Caco-2 (cell line): ENCODE data around the gene LHFPL3. TPM values are rescaled to one million over a fixed set of nuclear protein-coding genes. Genes with fewer than 3 reads are reported as not detected.

Source experiments
- BruUV-seq: library from RNA; stranded (reverse); fragments of 400-500 nt; replicated peaks from 2 replicates; lab custom pipeline; 2021; lab: Mats Ljungman, UMichigan
- CTCF ChIA-PET: fragments of 300-600 bp; sonication (Branson Sonifier 250); formaldehyde crosslinking; loops from one replicate; lab custom pipeline; 2022; ENCODE audit warnings: antibody characterized with exemption; lab: Charles Lee
- POLR2A ChIA-PET: fragments of 300-600 bp; sonication (Branson Sonifier 250); formaldehyde crosslinking; loops from one replicate; lab custom pipeline; 2022; ENCODE audit warnings: antibody characterized with exemption; lab: Charles Lee
- DNase-seq, 2 experiments: peaks; one replicate each; pipeline versions ENCODE4 v3.0.0 to v3.0.0-alpha.2; 2020 to 2022
- H3K27me3 ChIP-seq: replicated peaks from 2 replicates; pipeline ENCODE4 v1.6.0; 2011; ENCODE audit warnings: low read length; ENCODE audit not compliant: control insufficient read depth, insufficient read depth
- H3K36me3 ChIP-seq: 2 replicates; pipeline ENCODE4 v1.5.1; 2011; ENCODE audit warnings: low read length; ENCODE audit not compliant: control insufficient read depth, insufficient read depth
- H3K4me1 ChIP-seq: fragments of 250-450 bp; sonication (Bioruptor Pico); 2 replicates; pipeline ENCODE4 v1.5.1; 2020; ENCODE audit warnings: mild to moderate bottlenecking
- H3K4me3 ChIP-seq: 2 replicates; pipeline ENCODE4 v1.5.1; 2011; ENCODE audit warnings: low read depth, mild to moderate bottlenecking, control low read depth, low read length
- H3K9me3 ChIP-seq: fragments of 250-450 bp; sonication (Bioruptor Pico); 2 replicates; pipeline ENCODE4 v1.5.1; 2020; ENCODE audit warnings: mild to moderate bottlenecking, moderate library complexity
- H3K27ac Mint-ChIP-seq: one replicate; pipeline ENCODE4 v1.8.0; 2022; ENCODE audit warnings: mixed read lengths; ENCODE audit not compliant: unreplicated experiment
- H3K27me3 Mint-ChIP-seq: one replicate; pipeline ENCODE4 v1.8.0; 2022; ENCODE audit warnings: mixed read lengths; ENCODE audit not compliant: insufficient read depth, unreplicated experiment
- H3K36me3 Mint-ChIP-seq: one replicate; pipeline ENCODE4 v1.8.0; 2022; ENCODE audit warnings: mild to moderate bottlenecking, mixed read lengths; ENCODE audit not compliant: insufficient read depth, unreplicated experiment
- H3K4me1 Mint-ChIP-seq: one replicate; pipeline ENCODE4 v1.8.0; 2022; ENCODE audit warnings: low read depth, mixed read lengths; ENCODE audit not compliant: unreplicated experiment
- H3K4me3 Mint-ChIP-seq: one replicate; pipeline ENCODE4 v1.8.0; 2022; ENCODE audit warnings: mild to moderate bottlenecking, moderate library complexity, mixed read lengths; ENCODE audit not compliant: unreplicated experiment
- H3K9me3 Mint-ChIP-seq: one replicate; pipeline ENCODE4 v1.8.0; 2022; ENCODE audit warnings: mixed read lengths; ENCODE audit not compliant: unreplicated experiment
- CTCF ChIP-seq, 2 experiments: fragments of 200-600 bp in 1 of 2; IDR thresholded peaks; 1 replicate in 1 of 2; 2 replicates in 1 of 2; pipeline versions ENCODE4 v1.5.1 to v1.8.0; 2011 to 2022; ENCODE audit warnings: antibody characterized with exemption in 1 of 2, control low read depth in 1 of 2, inconsistent platforms in 1 of 2, low read depth in 1 of 2, low read length in 1 of 2, mild to moderate bottlenecking in 1 of 2, moderate library complexity in 1 of 2; ENCODE audit not compliant: insufficient read depth in 1 of 2, severe bottlenecking in 1 of 2, unreplicated experiment in 1 of 2
- intact Hi-C: fragments of 100-400 bp; cut with micrococcal nuclease; formaldehyde crosslinking; loops from one replicate; pipeline ENCODE4 v1.10.0; 2022; ENCODE audit not compliant: unreplicated experiment
- total RNA-seq: library from RNA; stranded (reverse); gene quantifications from 2 replicates; pipeline ENCODE4 v1.2.3, GENCODE V29; 2022

Gene LHFPL3
- total RNA-seq, 1 experiment from 2014 or later = not detected

GRCh38 chr7:104878577-104878976, 550.2 kb downstream of the LHFPL3 start:
- Histone ChIP-seq H3K4me1 (no peaks in the 10 kb centered on the region), H3K27me3 (no peaks in the 10 kb centered on the region), H3K4me3 (no peak overlapping the region), H3K36me3 (no peaks in the 10 kb centered on the region), H3K9me3 (no peaks in the 10 kb centered on the region)
- intact Hi-C loops = no loop called here
- Mint-ChIP-seq H3K4me1 (no peaks in the 10 kb centered on the region), H3K9me3 (no peaks in the 10 kb centered on the region), H3K27ac (no peak overlapping the region), H3K27me3 (no peaks in the 10 kb centered on the region), H3K36me3 (no peaks in the 10 kb centered on the region), H3K4me3 (no peak overlapping the region)
- ChIA-PET POLR2A (no interaction called here), CTCF (interaction anchor here (0.8 to 0.9 kb wide), 2 partner anchors 16 to 40 kb away, joined by 3 to 7 read pairs; no protein-coding TSS in a partner anchor)
- no peak for TF ChIP-seq CTCF (IDR thresholded peaks at IDR 0.05; ENCODE audit: insufficient read depth in 1 of 2, low read depth in 1 of 2, low read length in 1 of 2, severe bottlenecking in 1 of 2, unreplicated experiment in 1 of 2)
- no TSS peak for BruUV-seq
- DNase-seq = no peak

- Histone ChIP-seq H3K4me1 (0 out of 2 replicates have a peak, but pooled peaks cover 4% of the 10 kb centered on the region), H3K36me3 (no peaks in the 10 kb centered on the region), H3K27me3 (no peaks in the 10 kb centered on the region), H3K4me3 (no peak overlapping the region), H3K9me3 (no peaks in the 10 kb centered on the region)
- DNase-seq = no peak
- no TSS peak for BruUV-seq
- no peaks in the 10 kb centered on the region for H3K27me3 Mint-ChIP-seq
- no peaks in the 10 kb centered on the region for H3K36me3 Mint-ChIP-seq
- peak overlapping the region; percentile 51 for H3K4me3 Mint-ChIP-seq
- no peaks in the 10 kb centered on the region for H3K9me3 Mint-ChIP-seq
- intact Hi-C loops = loop anchor here (1.0 kb wide), 1 partner anchor 35 kb away; no protein-coding TSS in a partner anchor
- ChIA-PET POLR2A (no interaction called here), CTCF (interaction anchor here (1.0 to 2.3 kb wide), 7 partner anchors 9 to 121 kb away, joined by 3 to 51 read pairs (median 6); no protein-coding TSS in a partner anchor)
- H3K27ac Mint-ChIP-seq = no peak overlapping the region
- TF ChIP-seq CTCF (IDR thresholded peaks at IDR 0.05; ENCODE audit: insufficient read depth in 1 of 2, low read depth in 1 of 2, low read length in 1 of 2, severe bottlenecking in 1 of 2, unreplicated experiment in 1 of 2) = no peak
- peaks cover 6% of the 10 kb centered on the region for H3K4me1 Mint-ChIP-seq
These were observed 554.9 kb downstream of the LHFPL3 start for GRCh38 chr7:104883248-104883717.

GRCh38 chr7:104883718-104884452, 555.5 kb downstream of the LHFPL3 start:
- H3K36me3 ChIP-seq = no peaks in the 10 kb centered on the region
- POLR2A ChIA-PET = no interaction called here
- H3K4me1 ChIP-seq = 0 out of 2 replicates have a peak, but pooled peaks cover 4% of the 10 kb centered on the region
- Mint-ChIP-seq H3K4me3 (peak overlapping the region; percentile 51), H3K9me3 (no peaks in the 10 kb centered on the region), H3K27me3 (peaks cover 3% of the 10 kb centered on the region), H3K36me3 (no peaks in the 10 kb centered on the region), H3K4me1 (peaks cover 6% of the 10 kb centered on the region), H3K27ac (no peak overlapping the region)
- intact Hi-C loops = loop anchor here (1.0 kb wide), 1 partner anchor 34 kb away; no protein-coding TSS in a partner anchor
- no peak overlapping the region for H3K4me3 ChIP-seq
- H3K9me3 ChIP-seq = no peaks in the 10 kb centered on the region
- H3K27me3 ChIP-seq = no peaks in the 10 kb centered on the region
- DNase-seq = peak; percentile 89 to 92
- BruUV-seq = no TSS peak
- CTCF ChIA-PET = interaction anchor here (0.5 to 2.3 kb wide), 12 partner anchors 8 to 1367 kb away, joined by 3 to 51 read pairs (median 4); no protein-coding TSS in a partner anchor
- peak; percentile 76 to 96 for TF ChIP-seq CTCF (IDR thresholded peaks at IDR 0.05; ENCODE audit: insufficient read depth in 1 of 2, low read depth in 1 of 2, low read length in 1 of 2, severe bottlenecking in 1 of 2, unreplicated experiment in 1 of 2)
